Rectal smooth muscle tissue (tissue), 1 donor: Measurements from ENCODE around the gene KLK4.

Experiments used
- H3K27ac ChIP-seq: one replicate; pipeline ENCODE4 v1.7.0; 2013; ENCODE audit warnings: low read depth, low read length, inconsistent platforms
- H3K27me3 ChIP-seq: one replicate; pipeline ENCODE4 v1.7.0; 2013; ENCODE audit warnings: low read length; ENCODE audit not compliant: control insufficient read depth, insufficient read depth
- H3K36me3 ChIP-seq: one replicate; pipeline ENCODE4 v1.7.0; 2013; ENCODE audit warnings: low read length; ENCODE audit not compliant: control insufficient read depth, insufficient read depth
- H3K4me1 ChIP-seq: one replicate; pipeline ENCODE4 v1.7.0; 2013; ENCODE audit warnings: low read length; ENCODE audit not compliant: control insufficient read depth, insufficient read depth
- H3K4me3 ChIP-seq: one replicate; pipeline ENCODE4 v1.7.0; 2013; ENCODE audit warnings: low read length
- H3K9ac ChIP-seq: one replicate; pipeline ENCODE4 v1.7.0; 2013; ENCODE audit warnings: low read length

KLK4 gene

GRCh38 chr19:50869479-50869878 is 41.7 kb downstream of the KLK4 start:
- Histone ChIP-seq H3K27ac (no peak overlapping the region), H3K36me3 (no peaks in the 10 kb centered on the region), H3K4me3 (no peak overlapping the region), H3K9ac (no peak overlapping the region), H3K27me3 (peaks cover 6% of the 10 kb centered on the region), H3K4me1 (no peaks in the 10 kb centered on the region)

- no peak overlapping the region for H3K9ac ChIP-seq
- H3K4me1 ChIP-seq = no peaks in the 10 kb centered on the region
- no peak overlapping the region for H3K4me3 ChIP-seq
- H3K27ac ChIP-seq = no peak overlapping the region
- no peaks in the 10 kb centered on the region for H3K36me3 ChIP-seq
- peaks cover 3% of the 10 kb centered on the region for H3K27me3 ChIP-seq
These were observed 49.5 kb downstream of the KLK4 start for GRCh38 chr19:50861496-50862286.

DNA sequence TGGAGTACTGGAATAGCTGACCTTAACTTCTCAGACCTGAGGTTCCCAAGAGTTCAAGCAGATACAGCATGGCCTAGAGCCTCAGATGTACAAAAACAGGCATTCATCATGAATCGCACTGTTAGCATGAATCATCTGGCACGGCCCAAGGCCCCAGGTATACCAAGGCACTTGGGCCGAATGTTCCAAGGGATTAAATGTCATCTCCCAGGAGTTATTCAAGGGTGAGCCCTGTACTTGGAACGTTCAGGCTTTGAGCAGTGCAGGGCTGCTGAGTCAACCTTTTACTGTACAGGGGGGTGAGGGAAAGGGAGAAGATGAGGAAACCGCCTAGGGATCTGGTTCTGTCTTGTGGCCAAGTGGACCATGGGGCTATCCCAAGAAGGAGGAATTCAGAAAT is 50.2 kb downstream of the KLK4 start:
- H3K4me3 ChIP-seq = no peak overlapping the region
- H3K27ac ChIP-seq = no peak overlapping the region
- no peaks in the 10 kb centered on the region for H3K4me1 ChIP-seq
- H3K27me3 ChIP-seq = peaks cover 3% of the 10 kb centered on the region
- no peak overlapping the region for H3K9ac ChIP-seq
- no peaks in the 10 kb centered on the region for H3K36me3 ChIP-seq

DNA sequence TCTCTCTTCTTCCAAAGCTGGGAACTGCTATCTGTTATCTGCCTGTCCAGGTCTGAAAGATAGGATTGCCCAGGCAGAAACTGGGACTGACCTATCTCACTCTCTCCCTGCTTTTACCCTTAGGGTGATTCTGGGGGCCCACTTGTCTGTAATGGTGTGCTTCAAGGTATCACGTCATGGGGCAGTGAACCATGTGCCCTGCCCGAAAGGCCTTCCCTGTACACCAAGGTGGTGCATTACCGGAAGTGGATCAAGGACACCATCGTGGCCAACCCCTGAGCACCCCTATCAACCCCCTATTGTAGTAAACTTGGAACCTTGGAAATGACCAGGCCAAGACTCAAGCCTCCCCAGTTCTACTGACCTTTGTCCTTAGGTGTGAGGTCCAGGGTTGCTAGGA is 51.3 kb downstream of the KLK4 start:
- Histone ChIP-seq H3K36me3 (no peaks in the 10 kb centered on the region), H3K27ac (no peak overlapping the region), H3K27me3 (peaks cover 3% of the 10 kb centered on the region), H3K4me1 (no peaks in the 10 kb centered on the region), H3K4me3 (no peak overlapping the region), H3K9ac (no peak overlapping the region)

- Histone ChIP-seq H3K4me1 (no peaks in the 10 kb centered on the region), H3K36me3 (no peaks in the 10 kb centered on the region), H3K27me3 (peaks cover 3% of the 10 kb centered on the region), H3K27ac (no peak overlapping the region), H3K4me3 (no peak overlapping the region), H3K9ac (no peak overlapping the region)
These were observed 52.3 kb downstream of the KLK4 start for GRCh38 chr19:50858886-50859285.

DNA sequence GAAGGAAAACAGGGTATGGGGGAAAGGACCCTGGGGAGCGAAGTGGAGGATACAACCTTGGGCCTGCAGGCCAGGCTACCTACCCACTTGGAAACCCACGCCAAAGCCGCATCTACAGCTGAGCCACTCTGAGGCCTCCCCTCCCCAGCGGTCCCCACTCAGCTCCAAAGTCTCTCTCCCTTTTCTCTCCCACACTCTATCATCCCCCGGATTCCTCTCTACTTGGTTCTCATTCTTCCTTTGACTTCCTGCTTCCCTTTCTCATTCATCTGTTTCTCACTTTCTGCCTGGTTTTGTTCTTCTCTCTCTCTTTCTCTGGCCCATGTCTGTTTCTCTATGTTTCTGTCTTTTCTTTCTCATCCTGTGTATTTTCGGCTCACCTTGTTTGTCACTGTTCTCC is 53.8 kb downstream of the KLK4 start:
- Histone ChIP-seq H3K27me3 (peaks cover 3% of the 10 kb centered on the region), H3K27ac (no peak overlapping the region), H3K4me1 (no peaks in the 10 kb centered on the region), H3K4me3 (no peak overlapping the region), H3K36me3 (no peaks in the 10 kb centered on the region), H3K9ac (no peak overlapping the region)
